GM23248 (cell line): Measurements from ENCODE around the gene AMIGO1.

Experiments used
- EZH2 ChIP-seq: fragments of 200-600 bp; sonication (generic); IDR thresholded peaks from 2 replicates; pipeline ENCODE4 v1.6.1; 2018; ENCODE audit warnings: antibody characterized with exemption, mild to moderate bottlenecking; ENCODE audit not compliant: insufficient read depth, poor library complexity, severe bottlenecking
- EZH2phosphoT487 ChIP-seq: fragments of 200-600 bp; sonication (generic); IDR thresholded peaks from 2 replicates; pipeline ENCODE4 v1.6.1; 2018; ENCODE audit warnings: antibody characterized with exemption, moderate library complexity, mild to moderate bottlenecking, low read depth; ENCODE audit not compliant: insufficient read depth

GRCh38 chr1:109516872-109517271, 7.3 kb upstream of the AMIGO1 start:
- TF ChIP-seq EZH2phosphoT487: no peak
- no peak for TF ChIP-seq EZH2
